ENCODE results near the gene MED8. TPM values are rescaled to one million over a fixed set of nuclear protein-coding genes. Genes with fewer than 3 reads are reported as not detected.

The MED8 gene
- total and polyA plus RNA-seq, 9 of the 15 experiments (the other 6 are each of a cell fraction or from before 2014, with no cell fraction given), result 23.0 to 120 (median 56.4) TPM

DNA sequence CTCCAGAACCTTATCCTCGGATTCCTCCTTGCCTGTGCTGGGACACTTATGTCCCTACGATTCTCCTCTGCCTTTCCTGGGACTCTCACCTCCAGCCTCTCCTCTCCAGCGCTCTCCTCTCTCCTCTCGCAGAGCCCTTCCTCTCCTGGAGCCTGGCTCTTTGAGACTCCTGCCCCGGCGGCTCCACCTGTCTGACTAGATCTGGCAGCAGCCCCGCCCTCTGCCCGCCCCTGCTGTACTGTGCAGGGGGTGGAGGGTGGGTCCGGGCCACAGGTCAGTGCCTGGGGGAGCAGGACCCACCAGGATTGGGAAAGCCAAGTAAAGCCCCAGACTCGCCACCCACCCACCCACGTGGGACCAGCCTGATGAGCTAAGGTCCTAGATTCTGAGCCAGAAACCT is 23.4 kb downstream of the MED8 start (continued):
- no peak for TF ChIP-seq THRB (CRISPR knock-in tag; conservative IDR thresholded peaks at IDR 0.05)
- no peak for TF ChIP-seq HMG20A (CRISPR knock-in tag; conservative IDR thresholded peaks at IDR 0.05)
- TF ChIP-seq ZBTB7A (IDR thresholded peaks at IDR 0.05; ENCODE audit: borderline replicate concordance, control insufficient read depth, low read depth, low read length), result peak; percentile 70; the same call in 1 of the 2 replicates
- TF ChIP-seq CREM (IDR thresholded peaks at IDR 0.05; ENCODE audit: low read depth), result no peak
- TF ChIP-seq ZNF398 (CRISPR knock-in tag; IDR thresholded peaks at IDR 0.05), result no peak
- 0 out of 2 replicates have a peak, but pooled peaks have one; percentile 20 for TF ChIP-seq EGR1 (conservative IDR thresholded peaks at IDR 0.05)
- TF ChIP-seq, protein P1, sequence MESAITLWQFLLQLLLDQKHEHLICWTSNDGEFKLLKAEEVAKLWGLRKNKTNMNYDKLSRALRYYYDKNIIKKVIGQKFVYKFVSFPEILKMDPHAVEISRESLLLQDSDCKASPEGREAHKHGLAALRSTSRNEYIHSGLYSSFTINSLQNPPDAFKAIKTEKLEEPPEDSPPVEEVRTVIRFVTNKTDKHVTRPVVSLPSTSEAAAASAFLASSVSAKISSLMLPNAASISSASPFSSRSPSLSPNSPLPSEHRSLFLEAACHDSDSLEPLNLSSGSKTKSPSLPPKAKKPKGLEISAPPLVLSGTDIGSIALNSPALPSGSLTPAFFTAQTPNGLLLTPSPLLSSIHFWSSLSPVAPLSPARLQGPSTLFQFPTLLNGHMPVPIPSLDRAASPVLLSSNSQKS (CRISPR knock-in tag; IDR thresholded peaks at IDR 0.05), result no peak
- TF ChIP-seq ELF1 (tag; IDR thresholded peaks at IDR 0.05), result no peak
- TF ChIP-seq PPARD (CRISPR knock-in tag; IDR thresholded peaks at IDR 0.05), result no peak
- TF ChIP-seq ZNF79 (CRISPR knock-in tag; IDR thresholded peaks at IDR 0.05; ENCODE audit: low read depth), result no peak
- no peak for TF ChIP-seq CBFA2T3 (IDR thresholded peaks at IDR 0.05)
- no peak for TF ChIP-seq PKNOX1 (IDR thresholded peaks at IDR 0.05)
- no peak for TF ChIP-seq MEF2D (tag; conservative IDR thresholded peaks at IDR 0.05; ENCODE audit: low read depth)
- TF ChIP-seq, protein P2, sequence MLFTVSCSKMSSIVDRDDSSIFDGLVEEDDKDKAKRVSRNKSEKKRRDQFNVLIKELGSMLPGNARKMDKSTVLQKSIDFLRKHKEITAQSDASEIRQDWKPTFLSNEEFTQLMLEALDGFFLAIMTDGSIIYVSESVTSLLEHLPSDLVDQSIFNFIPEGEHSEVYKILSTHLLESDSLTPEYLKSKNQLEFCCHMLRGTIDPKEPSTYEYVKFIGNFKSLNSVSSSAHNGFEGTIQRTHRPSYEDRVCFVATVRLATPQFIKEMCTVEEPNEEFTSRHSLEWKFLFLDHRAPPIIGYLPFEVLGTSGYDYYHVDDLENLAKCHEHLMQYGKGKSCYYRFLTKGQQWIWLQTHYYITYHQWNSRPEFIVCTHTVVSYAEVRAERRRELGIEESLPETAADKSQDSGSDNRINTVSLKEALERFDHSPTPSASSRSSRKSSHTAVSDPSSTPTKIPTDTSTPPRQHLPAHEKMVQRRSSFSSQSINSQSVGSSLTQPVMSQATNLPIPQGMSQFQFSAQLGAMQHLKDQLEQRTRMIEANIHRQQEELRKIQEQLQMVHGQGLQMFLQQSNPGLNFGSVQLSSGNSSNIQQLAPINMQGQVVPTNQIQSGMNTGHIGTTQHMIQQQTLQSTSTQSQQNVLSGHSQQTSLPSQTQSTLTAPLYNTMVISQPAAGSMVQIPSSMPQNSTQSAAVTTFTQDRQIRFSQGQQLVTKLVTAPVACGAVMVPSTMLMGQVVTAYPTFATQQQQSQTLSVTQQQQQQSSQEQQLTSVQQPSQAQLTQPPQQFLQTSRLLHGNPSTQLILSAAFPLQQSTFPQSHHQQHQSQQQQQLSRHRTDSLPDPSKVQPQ (CRISPR knock-in tag; IDR thresholded peaks at IDR 0.05; ENCODE audit: borderline replicate concordance), result no peak
- TF ChIP-seq, protein P3, sequence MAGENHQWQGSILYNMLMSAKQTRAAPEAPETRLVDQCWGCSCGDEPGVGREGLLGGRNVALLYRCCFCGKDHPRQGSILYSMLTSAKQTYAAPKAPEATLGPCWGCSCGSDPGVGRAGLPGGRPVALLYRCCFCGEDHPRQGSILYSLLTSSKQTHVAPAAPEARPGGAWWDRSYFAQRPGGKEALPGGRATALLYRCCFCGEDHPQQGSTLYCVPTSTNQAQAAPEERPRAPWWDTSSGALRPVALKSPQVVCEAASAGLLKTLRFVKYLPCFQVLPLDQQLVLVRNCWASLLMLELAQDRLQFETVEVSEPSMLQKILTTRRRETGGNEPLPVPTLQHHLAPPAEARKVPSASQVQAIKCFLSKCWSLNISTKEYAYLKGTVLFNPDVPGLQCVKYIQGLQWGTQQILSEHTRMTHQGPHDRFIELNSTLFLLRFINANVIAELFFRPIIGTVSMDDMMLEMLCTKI (IDR thresholded peaks at IDR 0.05; ENCODE audit: partially characterized antibody), result no peak
